ENCODE measurements around the gene CCL16. TPM values are rescaled to one million over a fixed set of nuclear protein-coding genes. Genes with fewer than 3 reads are reported as not detected.
A peak's percentile ranks its signal among the peaks of the same experiment; 100 is the strongest.
"Not testable (repeated sequence)": the region's sequence is repeated elsewhere in the genome, so short reads cannot be mapped to it uniquely, and the experiment has no call there.

Gene CCL16
- not detected in 2 replicates for total RNA-seq (2014; rRNA removed; shearing (Covaris generic))

GRCh38 chr17:35981246-35981645, at the start of gene CCL16:
Gene CCL16 (minus strand): TSS chr17:35981497. CDS start chr17:35981420, 77 bp downstream.
- no peak for DNase-seq (ENCODE audit: low spot score)
- in situ Hi-C loops (cut with HindIII; ENCODE audit: low sequenced_read_pairs), result no loop called here

GRCh38 chr17:36030956-36031355, 49.7 kb upstream of the CCL16 start:
- DNase-seq (ENCODE audit: low spot score), result no peak
- in situ Hi-C loops (cut with HindIII; ENCODE audit: low sequenced_read_pairs), result no loop called here

- no peak for DNase-seq (ENCODE audit: low spot score)
- in situ Hi-C loops (cut with HindIII; ENCODE audit: low sequenced_read_pairs), result no loop called here
Observed at GRCh38 chr17:36027761-36028160, 46.5 kb upstream of the CCL16 start.

GRCh38 chr17:36024106-36024869, 43.0 kb upstream of the CCL16 start:
- in situ Hi-C loops (cut with HindIII; ENCODE audit: low sequenced_read_pairs), result no loop called here
- no peak for DNase-seq (ENCODE audit: low spot score)

GRCh38 chr17:36019423-36019822, 38.1 kb upstream of the CCL16 start:
- in situ Hi-C loops (cut with HindIII; ENCODE audit: low sequenced_read_pairs), result no loop called here
- DNase-seq (ENCODE audit: low spot score), result no peak

GRCh38 chr17:36017799-36018198, 36.5 kb upstream of the CCL16 start, which contains the start of gene CCL23:
Gene CCL23 (minus strand): TSS chr17:36017972. CDS start chr17:36017897, 75 bp downstream.
- DNase-seq (ENCODE audit: low spot score), result no peak
- in situ Hi-C loops (cut with HindIII; ENCODE audit: low sequenced_read_pairs), result no loop called here

- in situ Hi-C loops (cut with HindIII; ENCODE audit: low sequenced_read_pairs), result no loop called here
- no peak for DNase-seq (ENCODE audit: low spot score)
Observed at GRCh38 chr17:36016555-36016954, 35.3 kb upstream of the CCL16 start.

- in situ Hi-C loops (cut with HindIII; ENCODE audit: low sequenced_read_pairs), result not testable (repeated sequence)
Observed at GRCh38 chr17:36015895-36016294, 34.6 kb upstream of the CCL16 start.

GRCh38 chr17:36014946-36015345, 33.6 kb upstream of the CCL16 start:
- DNase-seq (ENCODE audit: low spot score), result no peak
- in situ Hi-C loops (cut with HindIII; ENCODE audit: low sequenced_read_pairs), result no loop called here

More at GRCh38 chr17:36015895-36016294, 34.6 kb upstream of the CCL16 start:
- not testable (repeated sequence) for DNase-seq (ENCODE audit: low spot score)

GRCh38 chr17:36011201-36011600, 29.9 kb upstream of the CCL16 start:
- no peak for DNase-seq (ENCODE audit: low spot score)
- in situ Hi-C loops (cut with HindIII; ENCODE audit: low sequenced_read_pairs), result no loop called here

GRCh38 chr17:36008998-36009665, 27.8 kb upstream of the CCL16 start:
- in situ Hi-C loops (cut with HindIII; ENCODE audit: low sequenced_read_pairs), result no loop called here
- peak; percentile 7 for DNase-seq (ENCODE audit: low spot score)

GRCh38 chr17:36004594-36005108, 23.4 kb upstream of the CCL16 start:
- DNase-seq (ENCODE audit: low spot score), result no peak
- in situ Hi-C loops (cut with HindIII; ENCODE audit: low sequenced_read_pairs), result no loop called here

- no peak for DNase-seq (ENCODE audit: low spot score)
- in situ Hi-C loops (cut with HindIII; ENCODE audit: low sequenced_read_pairs), result no loop called here
Observed at GRCh38 chr17:36002631-36003030, 21.3 kb upstream of the CCL16 start.

- in situ Hi-C loops (cut with HindIII; ENCODE audit: low sequenced_read_pairs), result no loop called here
- DNase-seq (ENCODE audit: low spot score), result no peak
Observed at GRCh38 chr17:36001862-36002603, 20.7 kb upstream of the CCL16 start.

- in situ Hi-C loops (cut with HindIII; ENCODE audit: low sequenced_read_pairs), result no loop called here
- no peak for DNase-seq (ENCODE audit: low spot score)
Observed at GRCh38 chr17:36001110-36001771, 19.9 kb upstream of the CCL16 start, which contains the start of gene CCL15. Gene CCL15 (minus strand): TSS chr17:36001553. CDS start chr17:36001492, 61 bp downstream.

GRCh38 chr17:36000732-36001109, 19.4 kb upstream of the CCL16 start:
- in situ Hi-C loops (cut with HindIII; ENCODE audit: low sequenced_read_pairs), result no loop called here
- DNase-seq (ENCODE audit: low spot score), result no peak

- no peak for DNase-seq (ENCODE audit: low spot score)
- in situ Hi-C loops (cut with HindIII; ENCODE audit: low sequenced_read_pairs), result no loop called here
Observed at GRCh38 chr17:35998756-35999155, 17.5 kb upstream of the CCL16 start.

GRCh38 chr17:35998018-35998545, 16.8 kb upstream of the CCL16 start:
- DNase-seq (ENCODE audit: low spot score), result no peak
- in situ Hi-C loops (cut with HindIII; ENCODE audit: low sequenced_read_pairs), result no loop called here

GRCh38 chr17:35995346-35995745, 14.0 kb upstream of the CCL16 start:
- DNase-seq (ENCODE audit: low spot score); in situ Hi-C loops (cut with HindIII; ENCODE audit: low sequenced_read_pairs): not testable (repeated sequence)

Measured in G401 (cell line).